HCT116 (cell line): ENCODE data around the gene IL22RA1. TPM values are rescaled to one million over a fixed set of nuclear protein-coding genes. Genes with fewer than 3 reads are reported as not detected.

Experiments
- ATAC-seq: fragments of 200-7000 bp; cut with Tn5 transposase; 2 replicates; pipeline ENCODE4 v1.9.1; 2020; ENCODE audit warnings: mild to moderate bottlenecking, moderate library complexity
- BruUV-seq: library from RNA; stranded (reverse); fragments of 400-500 nt; replicated peaks from 2 replicates; lab custom pipeline; 2021; lab: Mats Ljungman, UMichigan
- CTCF ChIA-PET: fragments of 300-600 bp; sonication (Branson Sonifier 250); formaldehyde crosslinking; loops from one replicate; lab custom pipeline; 2021; ENCODE audit warnings: antibody characterized with exemption; lab: Charles Lee
- POLR2A ChIA-PET: fragments of 300-600, 350-600 bp; sonication (Branson Sonifier 250); formaldehyde crosslinking; loops from one replicate; lab custom pipeline; 2021; ENCODE audit warnings: antibody characterized with exemption; lab: Charles Lee
- RAD21 ChIA-PET, 2 experiments: fragments of 300-600 bp; sonication (Branson Sonifier 250); formaldehyde crosslinking; loops; one replicate each; lab custom pipeline; 2023; ENCODE audit warnings: low total read pairs in 2 of 2; ENCODE audit not compliant: uncharacterized antibody in 2 of 2, unreplicated experiment in 2 of 2, low non-redundant PET in 1 of 2; lab: Charles Lee
- DNase-seq: peaks from one replicate; pipeline ENCODE4 v3.0.0-alpha.2; 2010; ENCODE audit warnings: low read depth, low spot score
- H2AFZ ChIP-seq: fragments of 200-600 bp; shearing (Covaris generic), sonication (generic); 2 replicates; pipeline ENCODE4 v1.6.1; 2017; ENCODE audit warnings: low read depth, mixed run types, mixed read lengths, antibody characterized with exemption, low read length; ENCODE audit not compliant: poor library complexity, severe bottlenecking
- H3K27ac ChIP-seq: 2 replicates; pipeline ENCODE4 v1.5.1; 2012; ENCODE audit warnings: low read depth, low read length
- H3K27me3 ChIP-seq: fragments of 200-600 bp; sonication (generic); 2 replicates; pipeline ENCODE4 v1.6.1; 2016; ENCODE audit warnings: mixed run types, low read length, mixed read lengths; ENCODE audit not compliant: insufficient read depth
- H3K36me3 ChIP-seq, 2 experiments: fragments of 200-500 bp in 1 of 2; fragments of 200-600 bp in 1 of 2; sonication (Bioruptor generic) in 1 of 2; sonication (generic) in 1 of 2; 2 replicates each; pipeline versions ENCODE4 v1.5.1 to v1.6.1; 2014 to 2016; ENCODE audit warnings: low read length in 2 of 2, inconsistent platforms in 1 of 2, mixed read lengths in 1 of 2, mixed run types in 1 of 2; ENCODE audit not compliant: insufficient read depth in 2 of 2, control insufficient read depth in 1 of 2
- H3K4me1 ChIP-seq, 2 experiments: fragments of 200-600 bp in 1 of 2; sonication (generic) in 1 of 2; 2 replicates each; pipeline versions ENCODE4 v1.5.1 to v1.6.1; 2012 to 2017; ENCODE audit warnings: low read length in 2 of 2, inconsistent platforms in 1 of 2, mild to moderate bottlenecking in 1 of 2, mixed read lengths in 1 of 2, mixed run types in 1 of 2, moderate library complexity in 1 of 2; ENCODE audit not compliant: insufficient read depth in 2 of 2, control insufficient read depth in 1 of 2
- H3K4me2 ChIP-seq: fragments of 200-600 bp; sonication (generic); 2 replicates; pipeline ENCODE4 v1.6.1; 2017; ENCODE audit warnings: mixed run types, low read length, mixed read lengths
- H3K4me3 ChIP-seq, 2 experiments: fragments of 200-600 bp in 1 of 2; sonication (generic) in 1 of 2; replicated peaks in 1 of 2; 2 replicates each; pipeline ENCODE4 v1.5.1; 2011 to 2016; ENCODE audit warnings: low read length in 2 of 2, control low read depth in 1 of 2, low read depth in 1 of 2, mild to moderate bottlenecking in 1 of 2, mixed read lengths in 1 of 2, mixed run types in 1 of 2
- H3K79me2 ChIP-seq: fragments of 200-600 bp; sonication (generic); 2 replicates; pipeline ENCODE4 v1.6.1; 2017; ENCODE audit warnings: mild to moderate bottlenecking, mixed run types, low read length, moderate library complexity, mixed read lengths; ENCODE audit not compliant: insufficient read depth
- H3K9ac ChIP-seq: fragments of 200-600 bp; sonication (generic); 2 replicates; pipeline ENCODE4 v1.6.1; 2016; ENCODE audit warnings: low read length, mixed read lengths
- H3K9me2 ChIP-seq: fragments of 200-600 bp; sonication (generic), shearing (Covaris generic); 2 replicates; pipeline ENCODE4 v1.6.1; 2017; ENCODE audit warnings: mixed run types, mild to moderate bottlenecking, moderate library complexity; ENCODE audit not compliant: insufficient read depth
- H3K9me3 ChIP-seq, 2 experiments: fragments of 200-500 bp in 1 of 2; fragments of 200-600 bp in 1 of 2; sonication (Bioruptor generic) in 1 of 2; sonication (generic) in 1 of 2; 2 replicates each; pipeline ENCODE4 v1.6.1; 2014 to 2017; ENCODE audit warnings: low read length in 2 of 2, mixed read lengths in 2 of 2, inconsistent platforms in 1 of 2, low read depth in 1 of 2, mild to moderate bottlenecking in 1 of 2, mixed run types in 1 of 2, moderate library complexity in 1 of 2; ENCODE audit not compliant: control insufficient read depth in 1 of 2, insufficient read depth in 1 of 2
- H4K20me1 ChIP-seq: fragments of 200-600 bp; sonication (generic), shearing (Covaris generic); 2 replicates; pipeline ENCODE4 v1.6.1; 2017; ENCODE audit warnings: mixed run types, mild to moderate bottlenecking, moderate library complexity; ENCODE audit not compliant: insufficient read depth
- ATF3 ChIP-seq: IDR thresholded peaks from 2 replicates; pipeline ENCODE4 v1.6.1; 2012
- CBX3 ChIP-seq: IDR thresholded peaks from 2 replicates; pipeline ENCODE4 v1.6.1; 2012; ENCODE audit warnings: low read depth
- EGR1 ChIP-seq: IDR thresholded peaks from 2 replicates; pipeline ENCODE4 v1.6.1; 2012; ENCODE audit warnings: low read depth
- ELF1 ChIP-seq: IDR thresholded peaks from 2 replicates; pipeline ENCODE4 v1.6.1; 2012; ENCODE audit warnings: low read depth, borderline replicate concordance
- EZH2 ChIP-seq: fragments of 200-600 bp; sonication (generic); IDR thresholded peaks from 2 replicates; pipeline ENCODE4 v1.6.1; 2017; ENCODE audit warnings: antibody characterized with exemption, mixed run types
- EZH2phosphoT487 ChIP-seq: fragments of 200-600 bp; IDR thresholded peaks from 2 replicates; pipeline ENCODE4 v1.6.1; 2018; ENCODE audit warnings: antibody characterized with exemption, borderline replicate concordance
- RAD21 ChIP-seq: IDR thresholded peaks from 2 replicates; pipeline ENCODE4 v1.6.1; 2012; ENCODE audit warnings: low read depth, mild to moderate bottlenecking
- SIN3A ChIP-seq: IDR thresholded peaks from 2 replicates; pipeline ENCODE4 v1.6.1; 2012; ENCODE audit warnings: low read depth
- SP1 ChIP-seq: IDR thresholded peaks from 2 replicates; pipeline ENCODE4 v1.6.1; 2012; ENCODE audit warnings: low read depth
- SRF ChIP-seq: IDR thresholded peaks from 2 replicates; pipeline ENCODE4 v1.6.1; 2012; ENCODE audit warnings: low read depth
- YY1 ChIP-seq: IDR thresholded peaks from 2 replicates; pipeline ENCODE4 v1.6.1; 2011; ENCODE audit warnings: low read length, low read depth, moderate library complexity, mild to moderate bottlenecking; ENCODE audit not compliant: insufficient replicate concordance; ENCODE audit errors: extremely low read depth
- ZBTB33 ChIP-seq: IDR thresholded peaks from 2 replicates; pipeline ENCODE4 v1.6.1; 2011; ENCODE audit warnings: mild to moderate bottlenecking, low read length, moderate library complexity; ENCODE audit not compliant: insufficient replicate concordance; ENCODE audit errors: extremely low read depth
- intact Hi-C: fragments of 100-400 bp; cut with micrococcal nuclease; formaldehyde crosslinking; loops from 2 replicates; pipeline ENCODE4 v1.10.0; 2022
- total RNA-seq: library from RNA; stranded (reverse); gene quantifications from one replicate; pipeline ENCODE4 v1.2.1, GENCODE V29; 2021; ENCODE audit not compliant: unreplicated experiment
- TF ChIP-seq, protein P1 (sequence below), 3 experiments: fragments of 200-600 bp in 1 of 3; sonication (generic) in 1 of 3; IDR thresholded peaks in 2 of 3; conservative IDR thresholded peaks in 1 of 3; 2 replicates each; pipeline ENCODE4 v1.5.1; 2012 to 2017; ENCODE audit warnings: low read depth in 2 of 3, low read length in 2 of 3, antibody characterized with exemption in 1 of 3, borderline replicate concordance in 1 of 3, control low read depth in 1 of 3, mild to moderate bottlenecking in 1 of 3, mixed read lengths in 1 of 3, mixed run types in 1 of 3, moderate library complexity in 1 of 3; ENCODE audit not compliant: insufficient read depth in 1 of 3

The IL22RA1 gene
- total RNA-seq, 1 experiment from 2014 or later = 2.1 TPM

GRCh38 chr1:24077278-24077978, 65.5 kb downstream of the IL22RA1 start:
- Histone ChIP-seq H3K79me2 (no peaks in the 10 kb centered on the region), H2AFZ (no peak overlapping the region), H3K9ac (no peak overlapping the region), H3K9me3 (no peaks in the 10 kb centered on the region), H3K27ac (no peak overlapping the region), H3K4me1 (no peaks in the 10 kb centered on the region), H3K4me3 (no peak overlapping the region), H3K27me3 (no peaks in the 10 kb centered on the region), H4K20me1 (no peaks in the 10 kb centered on the region), H3K9me2 (no peaks in the 10 kb centered on the region), H3K36me3 (no peaks in the 10 kb centered on the region), H3K4me2 (no peak overlapping the region)
- DNase-seq (no peak), ATAC-seq (no peak)
- no TSS peak for BruUV-seq
- ChIA-PET CTCF (no interaction called here), POLR2A (no interaction called here), RAD21 (no interaction called here)
- intact Hi-C loops = no loop called here
- no peak for TF ChIP-seq CBX3
- TF ChIP-seq EZH2phosphoT487 = no peak
- no peak for TF ChIP-seq EZH2
- TF ChIP-seq ATF3 = no peak
- no peak for TF ChIP-seq SP1
- TF ChIP-seq ZBTB33 = no peak
- no peak for TF ChIP-seq ELF1
- TF ChIP-seq, protein P1, sequence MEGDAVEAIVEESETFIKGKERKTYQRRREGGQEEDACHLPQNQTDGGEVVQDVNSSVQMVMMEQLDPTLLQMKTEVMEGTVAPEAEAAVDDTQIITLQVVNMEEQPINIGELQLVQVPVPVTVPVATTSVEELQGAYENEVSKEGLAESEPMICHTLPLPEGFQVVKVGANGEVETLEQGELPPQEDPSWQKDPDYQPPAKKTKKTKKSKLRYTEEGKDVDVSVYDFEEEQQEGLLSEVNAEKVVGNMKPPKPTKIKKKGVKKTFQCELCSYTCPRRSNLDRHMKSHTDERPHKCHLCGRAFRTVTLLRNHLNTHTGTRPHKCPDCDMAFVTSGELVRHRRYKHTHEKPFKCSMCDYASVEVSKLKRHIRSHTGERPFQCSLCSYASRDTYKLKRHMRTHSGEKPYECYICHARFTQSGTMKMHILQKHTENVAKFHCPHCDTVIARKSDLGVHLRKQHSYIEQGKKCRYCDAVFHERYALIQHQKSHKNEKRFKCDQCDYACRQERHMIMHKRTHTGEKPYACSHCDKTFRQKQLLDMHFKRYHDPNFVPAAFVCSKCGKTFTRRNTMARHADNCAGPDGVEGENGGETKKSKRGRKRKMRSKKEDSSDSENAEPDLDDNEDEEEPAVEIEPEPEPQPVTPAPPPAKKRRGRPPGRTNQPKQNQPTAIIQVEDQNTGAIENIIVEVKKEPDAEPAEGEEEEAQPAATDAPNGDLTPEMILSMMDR (IDR thresholded peaks at IDR 0.05 in 2 of 3, conservative IDR thresholded peaks at IDR 0.05 in 1 of 3; ENCODE audit: borderline replicate concordance in 1 of 3, insufficient read depth in 1 of 3, low read depth in 2 of 3, low read length in 2 of 3) = no peak
- no peak for TF ChIP-seq EGR1
- no peak for TF ChIP-seq YY1
- no peak for TF ChIP-seq SIN3A
- TF ChIP-seq RAD21 = no peak
- no peak for TF ChIP-seq SRF
